Stimulated activated naive CD4-positive, alpha-beta T cell treated with Interleukin-2 at 50 U/mL for 16 hours (primary cell): Measurements from ENCODE around the gene NUP155.
"Not testable (repeated sequence)": the region's sequence is repeated elsewhere in the genome, so short reads cannot be mapped to it uniquely, and the experiment has no call there.

Experiments used
- DNase-seq: peaks from one replicate; lab custom pipeline; 2025; lab: John Stamatoyannopoulos, UW

Gene NUP155

GRCh38 chr5:37370864-37371726 lies at the start of gene NUP155:
TSS of gene NUP155 (minus strand) at chr5:37371106. CDS start at chr5:37370977, 129 bp downstream.
- DNase-seq, result peak; percentile 90

GRCh38 chr5:37417347-37417746 lies 46.4 kb upstream of the NUP155 start:
- DNase-seq, result no peak

- not testable (repeated sequence) for DNase-seq
Observed at GRCh38 chr5:37415456-37415855, 44.5 kb upstream of the NUP155 start.

- no peak for DNase-seq
Observed at GRCh38 chr5:37412515-37412914, 41.6 kb upstream of the NUP155 start.

- DNase-seq, result no peak
Observed at GRCh38 chr5:37400501-37400900, 29.6 kb upstream of the NUP155 start.

GRCh38 chr5:37396352-37396751 lies 25.4 kb upstream of the NUP155 start:
- no peak for DNase-seq

GRCh38 chr5:37391591-37391990 lies 20.7 kb upstream of the NUP155 start:
- DNase-seq, result no peak

GRCh38 chr5:37379100-37379628 lies 8.3 kb upstream of the NUP155 start, which contains the start of gene WDR70:
TSS of gene WDR70 (plus strand) at chr5:37379318. CDS start at chr5:37379368, 50 bp downstream.
- DNase-seq, result peak; percentile 77

GRCh38 chr5:37378066-37378465 lies 7.2 kb upstream of the NUP155 start:
- DNase-seq, result not testable (repeated sequence)

- no peak for DNase-seq
Observed at GRCh38 chr5:37375091-37375490, 4.2 kb upstream of the NUP155 start.

GRCh38 chr5:37370550-37370863 lies 399 bp downstream of the NUP155 start:
- no peak for DNase-seq

GRCh38 chr5:37355161-37355560 lies 15.7 kb downstream of the NUP155 start:
- no peak for DNase-seq

GRCh38 chr5:37342741-37343140 lies 28.2 kb downstream of the NUP155 start:
- DNase-seq, result not testable (repeated sequence)

- DNase-seq, result not testable (repeated sequence)
Observed at GRCh38 chr5:37334754-37335153, 36.2 kb downstream of the NUP155 start.

- DNase-seq, result no peak
Observed at GRCh38 chr5:37326536-37326935, 44.4 kb downstream of the NUP155 start.

- no peak for DNase-seq
Observed at GRCh38 chr5:37323607-37324006, 47.3 kb downstream of the NUP155 start.

GRCh38 chr5:37319037-37319782 lies 51.7 kb downstream of the NUP155 start:
- DNase-seq, result no peak

GRCh38 chr5:37316027-37316426 lies 54.9 kb downstream of the NUP155 start:
- DNase-seq, result no peak

- no peak for DNase-seq
Observed at GRCh38 chr5:37310360-37310759, 60.5 kb downstream of the NUP155 start.

GRCh38 chr5:37308793-37309192 lies 62.1 kb downstream of the NUP155 start:
- DNase-seq, result no peak

GRCh38 chr5:37304888-37305287 lies 66.0 kb downstream of the NUP155 start:
- DNase-seq, result no peak

- DNase-seq, result not testable (repeated sequence)
Observed at GRCh38 chr5:37296313-37296712, 74.6 kb downstream of the NUP155 start.
